ENCODE measurements around the gene WSCD1.

The WSCD1 gene

GRCh38 chr17:6166492-6167179 is 96.5 kb downstream of the WSCD1 start:
- POLR2A ChIA-PET (ENCODE audit: low non-redundant PET) = no interaction called here
- CTCF ChIA-PET = no interaction called here
- DNase-seq (ENCODE audit: low spot score) = no peak
- TF ChIP-seq CTCF (conservative IDR thresholded peaks at IDR 0.05; ENCODE audit: low read depth) = no peak
- H3K27ac ChIP-seq = no peak overlapping the region

DNA sequence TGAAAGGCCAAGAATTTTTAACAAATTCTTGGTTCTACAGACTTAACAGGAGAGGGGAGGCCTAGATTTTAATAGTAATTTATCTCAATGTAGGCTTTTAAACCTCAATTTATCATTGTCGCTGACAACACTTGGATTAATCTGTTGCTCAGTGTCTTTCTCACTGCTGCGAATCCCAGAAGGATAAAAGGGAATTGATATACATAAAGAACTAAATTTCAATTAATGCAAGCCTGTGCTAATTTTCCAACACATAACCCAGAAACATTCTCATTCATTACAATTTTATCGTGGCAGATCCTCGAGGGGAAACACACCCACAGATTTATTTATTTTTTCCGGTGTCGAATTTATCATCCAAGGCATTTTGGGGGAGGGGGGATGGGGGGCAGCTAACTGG is 98.1 kb downstream of the WSCD1 start:
- TF ChIP-seq CTCF (conservative IDR thresholded peaks at IDR 0.05; ENCODE audit: low read depth) = no peak
- ChIA-PET CTCF (interaction anchor here (0.6 kb wide), 1 partner anchor 48 kb away, joined by 3 read pairs; no protein-coding TSS in a partner anchor), POLR2A (ENCODE audit: low non-redundant PET) (no interaction called here)
- no peak overlapping the region for H3K27ac ChIP-seq
- no peak for DNase-seq (ENCODE audit: low spot score)

- DNase-seq (ENCODE audit: low spot score) = no peak
- TF ChIP-seq CTCF (conservative IDR thresholded peaks at IDR 0.05; ENCODE audit: low read depth) = no peak
- H3K27ac ChIP-seq = no peak overlapping the region
- ChIA-PET POLR2A (ENCODE audit: low non-redundant PET) (no interaction called here), CTCF (interaction anchor here (0.8 kb wide), 1 partner anchor 9 kb away, joined by 3 read pairs; no protein-coding TSS in a partner anchor)
These were observed 100.2 kb downstream of the WSCD1 start for GRCh38 chr17:6170349-6170748.

DNA sequence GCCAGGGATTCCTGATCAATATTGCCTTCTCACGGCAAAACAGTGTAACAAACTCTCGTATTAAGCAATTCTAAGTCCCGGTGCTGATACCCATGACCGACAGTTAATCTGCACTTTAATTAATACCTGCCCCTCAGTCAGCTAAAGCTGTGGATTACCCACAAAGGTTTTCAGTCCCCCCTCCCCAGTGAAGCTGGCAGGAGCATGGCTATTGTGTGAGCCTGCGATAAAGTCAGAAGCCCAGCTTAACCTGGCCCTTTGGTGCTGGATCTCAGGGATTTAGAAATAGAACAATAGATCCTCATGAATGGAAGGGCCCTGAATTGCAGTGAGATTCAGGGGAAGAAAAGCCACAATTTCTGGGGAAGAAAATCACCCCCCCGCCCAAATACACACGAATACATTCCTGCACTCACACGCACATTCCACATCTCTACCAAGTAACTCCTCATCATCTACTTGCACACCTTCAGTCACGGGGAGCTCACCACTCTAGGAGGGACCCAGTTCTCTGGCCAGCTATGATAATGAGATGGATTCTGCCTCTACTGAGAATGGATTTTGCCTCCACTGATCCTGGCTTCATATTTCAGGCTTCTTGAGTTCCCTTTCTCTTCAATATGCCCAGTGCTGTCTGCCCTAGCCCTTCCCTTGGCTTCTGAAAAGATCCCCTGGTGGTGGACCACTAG is 102.6 kb downstream of the WSCD1 start:
- no peak for TF ChIP-seq CTCF (conservative IDR thresholded peaks at IDR 0.05; ENCODE audit: low read depth)
- DNase-seq (ENCODE audit: low spot score) = no peak
- H3K27ac ChIP-seq = no peak overlapping the region
- POLR2A ChIA-PET (ENCODE audit: low non-redundant PET) = interaction anchor here (0.6 kb wide), 1 partner anchor 669 kb away, joined by 3 read pairs; no protein-coding TSS in a partner anchor
- CTCF ChIA-PET = interaction anchor here (0.7 kb wide), 1 partner anchor 133 kb away, joined by 3 read pairs; no protein-coding TSS in a partner anchor

DNA sequence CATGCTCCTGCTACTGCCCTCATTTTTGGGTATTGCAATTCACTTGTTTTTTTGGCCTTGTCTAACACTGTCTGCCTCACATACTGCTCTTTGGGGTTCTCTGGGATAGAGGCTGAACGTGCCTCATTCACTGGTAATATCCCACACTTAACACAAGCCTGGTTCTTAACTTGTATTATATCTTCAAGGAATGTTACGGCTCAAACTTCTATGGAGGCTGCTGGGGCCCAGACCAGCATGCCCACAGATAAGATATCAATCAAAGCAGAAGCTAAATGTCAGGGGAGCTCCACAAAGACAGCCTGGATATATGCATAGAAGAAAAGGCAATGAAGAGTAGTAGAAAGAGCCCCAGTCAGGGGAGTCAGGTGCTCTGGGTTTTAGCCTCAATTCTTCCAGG is 103.5 kb downstream of the WSCD1 start:
- ChIA-PET POLR2A (ENCODE audit: low non-redundant PET) (no interaction called here), CTCF (no interaction called here)
- TF ChIP-seq CTCF (conservative IDR thresholded peaks at IDR 0.05; ENCODE audit: low read depth) = no peak
- no peak for DNase-seq (ENCODE audit: low spot score)
- H3K27ac ChIP-seq = no peak overlapping the region

Data from RWPE1 (cell line).